H54 (cell line): ENCODE data around the gene EML3.
A peak's percentile ranks its signal among the peaks of the same experiment; 100 is the strongest.
"Not testable (repeated sequence)": the region's sequence is repeated elsewhere in the genome, so short reads cannot be mapped to it uniquely, and the experiment has no call there.

Source experiments
- DNase-seq: peaks from one replicate; pipeline ENCODE4 v3.0.0; 2011; ENCODE audit warnings: low spot score, mixed read lengths; ENCODE audit not compliant: insufficient read length
- FAIRE-seq: peaks from 3 replicates; lab custom pipeline; 2011; peaks lifted over from hg19 to GRCh38; lab: Jason Lieb, UNC
- POLR2A ChIP-seq: IDR thresholded peaks from 2 replicates; pipeline ENCODE4 v1.6.1; 2011; ENCODE audit warnings: low read depth, mild to moderate bottlenecking, low read length

The EML3 gene

DNA sequence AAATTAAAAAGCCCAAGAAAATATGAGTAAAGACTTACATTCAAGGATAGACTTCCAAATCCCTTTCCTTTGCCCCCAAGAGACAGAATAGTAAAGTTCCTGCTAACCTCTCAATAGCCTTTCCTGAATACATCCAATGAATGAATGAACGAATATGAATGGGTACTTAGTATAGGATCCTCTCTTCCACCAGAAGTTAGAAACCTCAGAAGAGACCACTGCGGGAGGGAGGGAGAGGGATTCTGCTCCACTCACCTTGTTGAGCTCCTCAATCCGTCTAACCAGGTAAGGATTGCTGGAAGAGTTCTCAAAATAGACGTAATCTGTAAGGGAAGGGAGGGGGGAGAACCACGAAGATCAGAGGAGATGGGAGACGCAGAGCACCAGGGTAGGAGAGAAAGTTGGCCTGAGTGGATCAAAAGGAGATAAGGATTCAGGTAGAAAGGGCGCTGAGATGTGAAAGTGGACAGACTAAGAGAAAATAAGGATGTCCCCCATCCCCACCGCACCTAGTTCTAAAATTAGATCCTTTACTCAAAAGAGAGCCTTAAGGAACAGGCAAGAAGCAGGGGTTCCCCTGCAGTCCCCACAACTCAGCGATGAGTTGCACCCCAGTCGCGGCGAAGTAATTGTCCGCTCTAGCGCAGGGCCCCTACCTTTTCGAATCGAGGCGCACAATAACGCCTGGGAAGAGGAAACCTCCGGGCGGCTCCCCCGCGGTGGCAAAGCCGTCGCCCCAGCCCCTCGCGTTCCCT is 12.0 kb downstream of the EML3 start:
- FAIRE-seq = no peak
- DNase-seq = no peak
- no peak for TF ChIP-seq POLR2A

DNA sequence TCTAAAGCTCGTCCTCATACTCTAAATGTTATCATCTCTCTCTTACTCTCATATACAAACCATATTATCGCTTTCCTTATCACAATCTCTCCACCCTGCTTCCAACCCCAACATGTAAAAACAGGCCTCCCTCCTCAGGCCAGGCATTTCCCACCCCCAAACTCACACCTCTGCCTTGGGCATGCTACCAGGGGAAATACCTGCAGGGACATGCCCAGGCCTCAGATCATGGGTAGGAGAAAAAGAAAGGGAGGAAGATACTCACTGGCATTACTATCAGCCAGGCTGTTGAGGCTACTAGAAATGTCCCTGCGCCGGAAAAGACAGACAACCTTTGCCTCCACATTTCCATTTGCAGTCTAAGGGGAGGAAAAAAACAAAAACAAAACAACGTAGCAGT is 12.7 kb downstream of the EML3 start:
- DNase-seq = no peak
- FAIRE-seq = no peak
- no peak for TF ChIP-seq POLR2A

DNA sequence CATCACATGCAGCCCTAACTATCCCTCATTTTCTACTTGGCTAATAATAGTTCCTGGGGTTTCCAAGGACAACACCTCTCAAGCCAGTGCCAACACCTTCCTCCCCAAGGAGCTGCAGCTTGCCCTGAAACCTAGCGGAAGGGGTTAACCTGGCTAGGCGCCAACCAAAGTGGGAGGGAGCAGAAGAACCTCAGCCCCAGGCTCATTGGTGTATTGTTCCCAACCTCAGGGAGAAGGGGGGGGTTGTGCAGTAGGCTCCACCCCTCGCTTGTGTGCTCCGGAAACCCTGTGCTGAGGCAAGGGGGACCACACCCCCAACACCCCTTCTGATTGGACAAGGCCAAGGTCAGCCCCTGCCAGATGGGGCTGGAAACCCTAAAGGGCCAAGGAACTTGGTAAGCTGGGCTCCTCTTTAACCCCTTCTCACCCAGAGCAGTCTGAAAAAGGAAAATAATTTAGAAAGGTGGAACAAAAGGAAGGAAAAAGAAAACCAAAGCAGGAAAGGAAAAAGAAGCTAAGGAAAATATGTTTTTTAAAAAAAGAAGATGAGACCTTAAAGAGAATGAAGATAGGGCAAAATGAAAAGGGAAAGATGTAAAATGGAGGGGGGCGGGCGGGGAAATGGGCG is 13.4 kb downstream of the EML3 start:
- FAIRE-seq (peak; percentile 53), DNase-seq (peak; percentile 96)
- no peak for TF ChIP-seq POLR2A

DNA sequence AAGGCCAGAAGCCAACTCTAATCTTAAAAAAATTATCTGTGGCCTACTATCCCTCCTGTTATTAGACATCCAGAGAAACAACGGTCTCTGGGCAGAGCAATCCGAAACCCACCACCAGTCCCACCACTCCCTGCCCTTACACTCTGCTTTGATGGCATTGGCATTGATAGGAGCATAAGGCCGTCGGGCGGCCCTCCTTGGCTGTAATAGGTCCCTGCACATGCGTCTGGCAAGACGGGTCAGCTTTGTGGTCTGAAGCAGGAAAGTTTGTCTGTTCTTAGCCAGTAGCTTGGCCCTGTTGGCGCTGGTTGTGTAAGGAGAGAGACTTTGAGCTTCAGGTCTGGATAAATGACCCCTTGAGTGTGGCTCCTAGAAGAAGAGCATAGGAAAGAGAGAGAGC is 17.5 kb downstream of the EML3 start:
- no peak for TF ChIP-seq POLR2A

GRCh38 chr11:62593434-62594044 is 19.0 kb downstream of the EML3 start:
- no peak for TF ChIP-seq POLR2A
- no peak for FAIRE-seq
- DNase-seq = peak; percentile 61

More for the DNA sequence above, 17.5 kb downstream of the EML3 start:
- no peak for DNase-seq
- FAIRE-seq = no peak

GRCh38 chr11:62592989-62593421 is 19.6 kb downstream of the EML3 start:
- FAIRE-seq (no peak), DNase-seq (no peak)
- no peak for TF ChIP-seq POLR2A

DNA sequence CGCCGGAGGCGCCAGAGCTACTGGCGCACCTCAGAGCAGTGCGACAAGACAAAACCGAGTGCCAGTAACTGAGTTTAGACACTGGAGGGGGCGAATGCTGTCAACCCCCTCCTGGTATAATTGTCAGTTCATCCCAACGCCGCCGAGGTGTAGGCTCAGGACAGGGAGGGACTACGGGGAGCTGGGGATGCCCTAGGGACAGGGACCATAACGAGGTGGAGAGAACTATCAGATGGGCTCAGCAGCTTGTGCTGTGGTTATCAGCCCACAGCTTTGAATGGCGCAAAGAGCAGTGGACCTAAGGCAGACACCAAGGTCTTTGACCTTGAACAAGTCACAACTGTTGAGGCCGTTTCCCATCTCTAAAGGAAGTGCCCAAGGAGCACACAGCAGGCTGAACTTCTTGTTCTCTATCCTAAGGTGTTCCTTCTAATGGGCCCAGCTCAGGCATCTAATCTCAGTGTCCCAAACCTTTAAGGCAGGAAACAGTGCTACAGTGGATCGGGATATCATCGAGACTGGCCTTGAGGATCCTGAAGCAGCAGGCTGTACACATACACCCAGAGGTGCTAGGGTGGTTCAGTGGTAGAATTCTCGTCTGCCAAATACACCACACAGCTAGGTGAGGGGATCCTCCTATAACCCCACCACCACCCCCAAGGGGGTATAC is 20.3 kb downstream of the EML3 start:
- no peak for TF ChIP-seq POLR2A
- no peak for FAIRE-seq
- no peak for DNase-seq

DNA sequence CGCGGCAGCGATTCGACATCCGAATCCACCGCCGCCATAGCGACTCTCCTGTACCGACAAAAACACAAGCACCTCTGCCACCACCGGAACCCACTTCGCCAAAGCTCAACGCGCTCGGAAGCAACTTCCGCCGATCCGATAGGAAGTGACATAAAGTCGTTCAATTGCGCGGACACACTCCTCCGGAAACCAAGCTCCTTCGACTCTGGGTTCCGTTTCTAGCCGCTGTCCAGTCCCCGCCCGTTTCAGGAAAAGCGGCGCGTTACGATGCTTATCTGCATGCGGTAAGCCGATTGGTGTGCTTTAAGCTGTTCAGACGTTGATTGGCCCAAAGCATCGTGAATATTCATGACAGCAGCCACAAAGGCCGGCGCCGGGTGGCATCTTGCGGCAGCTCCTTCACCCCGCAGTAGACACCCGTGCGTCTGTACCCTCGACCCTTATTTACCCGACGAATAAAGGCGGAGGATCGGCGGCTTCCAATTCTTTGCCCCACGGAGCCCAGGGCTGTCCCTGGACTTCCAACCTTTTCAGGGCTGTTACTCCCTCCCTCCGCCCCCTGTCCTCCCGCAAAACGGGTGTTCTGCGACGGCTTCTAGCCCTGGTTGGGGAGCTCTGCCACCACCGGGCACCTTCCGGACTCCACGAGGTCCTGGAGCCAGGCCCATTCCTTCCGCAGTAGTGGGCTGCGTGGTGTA is 21.0 kb downstream of the EML3 start, which contains the start of gene TUT1:
Gene TUT1 (minus strand): TSS at position 76 of the 698 bp plus-strand sequence. CDS start 38 bp downstream, at position 38.
- FAIRE-seq (peak; percentile 81), DNase-seq (peak; percentile 82)
- peak; percentile 90 for TF ChIP-seq POLR2A

DNA sequence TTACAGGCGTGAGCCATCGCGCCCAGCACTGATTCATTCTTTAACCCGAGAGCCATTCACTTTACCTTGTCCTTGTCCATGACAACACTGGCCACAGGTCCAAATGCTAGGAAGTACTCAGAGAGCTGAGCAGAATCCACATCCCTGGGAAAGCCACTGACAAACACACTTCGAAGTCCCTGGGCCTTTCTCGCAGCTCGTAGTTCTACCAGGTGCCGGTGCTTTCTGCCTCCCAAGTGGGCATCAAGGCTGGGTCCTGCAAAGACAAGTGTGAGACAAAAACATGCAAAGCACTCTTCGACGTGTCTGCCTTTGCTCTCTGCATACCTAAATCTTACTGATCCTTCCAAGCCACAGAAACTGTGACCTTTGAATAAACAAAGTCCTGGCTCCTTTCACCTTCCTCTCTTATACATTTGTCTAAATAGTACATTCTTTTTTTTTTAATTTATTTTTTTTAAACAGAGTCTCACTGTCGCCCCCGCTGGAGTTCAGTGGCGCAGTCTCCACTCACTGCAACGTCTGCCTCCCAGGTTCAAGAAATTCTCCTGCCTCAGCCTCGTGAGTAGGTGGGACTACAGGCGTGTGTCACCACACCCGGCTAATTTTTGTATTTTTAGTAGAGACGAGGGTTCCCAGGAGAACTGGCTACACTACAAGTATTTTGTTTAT is 23.5 kb downstream of the EML3 start:
- DNase-seq = no peak
- no peak for FAIRE-seq
- TF ChIP-seq POLR2A = no peak

- not testable (repeated sequence) for FAIRE-seq, DNase-seq
Observed at GRCh38 chr11:62585356-62585755, 27.2 kb downstream of the EML3 start.

- not testable (repeated sequence) for DNase-seq, FAIRE-seq
Observed at GRCh38 chr11:62581735-62582134, 30.8 kb downstream of the EML3 start.

GRCh38 chr11:62580959-62581715 is 31.4 kb downstream of the EML3 start:
- FAIRE-seq = no peak
- no peak for DNase-seq
- TF ChIP-seq POLR2A = no peak
